Effector CD8-positive, alpha-beta T cell (primary cell): ENCODE results near the gene WDR33.
A peak's percentile ranks its signal among the peaks of the same experiment; 100 is the strongest.
"Not testable (repeated sequence)": the region's sequence is repeated elsewhere in the genome, so short reads cannot be mapped to it uniquely, and the experiment has no call there.

Experiments
- DNase-seq: peaks from one replicate; lab custom pipeline; 2025; lab: John Stamatoyannopoulos, UW
- total RNA-seq, 4 experiments: gene quantifications; one replicate each; lab custom pipeline; 2026; lab: John Stamatoyannopoulos, UW

WDR33 gene
- total RNA-seq: 182 to 232 (median 204) reads per million in 4 experiments

DNA sequence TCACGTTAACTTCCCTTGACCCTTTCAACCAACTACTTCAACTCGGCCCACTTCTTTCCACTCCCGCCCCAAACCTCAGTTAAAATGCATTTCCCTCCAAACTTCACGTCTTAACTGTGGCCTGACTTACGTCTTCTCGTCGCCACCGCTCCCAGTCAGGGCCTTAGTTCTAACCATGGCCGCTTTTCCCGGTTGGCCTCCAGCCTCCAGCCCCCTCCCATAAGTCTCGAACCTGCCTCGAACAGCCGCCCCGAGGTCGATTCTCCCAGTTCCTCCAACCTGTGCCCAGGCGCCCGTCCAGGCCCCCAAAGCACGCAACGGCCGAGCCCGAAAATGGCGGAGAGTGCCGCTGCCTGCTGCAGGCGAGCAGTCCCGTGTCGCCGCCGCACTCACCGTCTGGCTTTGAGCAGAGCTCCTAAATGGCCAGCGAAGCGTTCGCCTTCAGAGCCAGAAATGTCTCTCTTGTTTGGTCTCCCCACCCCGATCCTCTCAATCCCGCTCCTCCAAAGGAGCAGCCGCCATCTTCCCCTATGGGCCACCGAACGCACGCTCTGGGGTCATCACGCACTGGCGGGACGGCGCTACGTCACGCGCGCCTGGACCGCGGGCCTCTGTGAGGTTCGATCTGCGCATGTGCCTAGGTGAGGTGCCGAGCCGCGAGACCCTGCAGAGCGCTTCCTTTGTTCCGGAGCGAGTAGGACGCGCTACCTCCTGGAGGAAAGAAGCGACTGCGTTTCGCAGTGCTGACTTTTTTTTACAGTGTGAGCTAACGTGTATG lies at the start of gene WDR33:
TSS of gene WDR33 (minus strand) at position 553 of the 778 bp plus-strand sequence. CDS start 40,190 bp downstream, outside the sequence.
- peak; percentile 90 for DNase-seq

DNA sequence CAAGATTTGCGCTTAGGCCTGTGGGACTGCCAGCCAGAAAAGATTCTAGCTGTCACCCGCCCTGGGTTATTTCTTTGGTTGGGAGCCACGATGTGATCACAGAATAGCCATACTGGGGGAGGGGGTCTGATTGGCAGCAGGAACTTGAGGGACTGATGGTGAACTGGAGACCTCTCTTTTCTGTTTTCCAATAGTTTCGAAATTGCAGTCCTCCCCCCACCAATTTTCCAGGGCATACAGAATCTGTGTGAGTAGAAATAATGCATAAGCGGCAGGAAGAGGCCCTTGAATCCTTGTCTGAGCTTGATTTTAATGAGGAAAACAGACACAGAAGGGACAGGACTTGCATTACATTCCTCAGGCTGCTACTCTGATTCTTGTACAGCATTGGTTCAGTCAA lies 49.2 kb upstream of the WDR33 start:
- DNase-seq: no peak

DNA sequence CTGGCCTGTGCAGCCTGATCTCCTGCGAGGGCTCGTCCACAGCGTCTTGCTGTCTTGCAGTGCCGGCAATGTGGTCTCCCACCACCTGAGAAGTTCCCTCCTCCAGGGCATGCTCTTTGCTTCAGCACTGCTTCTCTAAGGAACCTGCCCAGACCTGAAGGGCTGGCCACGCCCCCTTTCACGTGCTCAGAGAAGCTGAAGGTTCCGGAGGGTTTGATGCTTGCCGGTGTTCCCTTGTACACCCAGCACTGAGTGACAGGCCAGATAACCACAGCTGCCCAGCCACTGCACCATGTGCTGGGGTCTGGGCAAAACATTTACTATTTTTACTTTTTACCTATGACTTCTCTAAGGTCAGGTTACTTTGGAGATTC lies 48.7 kb upstream of the WDR33 start:
- peak; percentile 65 for DNase-seq

DNA sequence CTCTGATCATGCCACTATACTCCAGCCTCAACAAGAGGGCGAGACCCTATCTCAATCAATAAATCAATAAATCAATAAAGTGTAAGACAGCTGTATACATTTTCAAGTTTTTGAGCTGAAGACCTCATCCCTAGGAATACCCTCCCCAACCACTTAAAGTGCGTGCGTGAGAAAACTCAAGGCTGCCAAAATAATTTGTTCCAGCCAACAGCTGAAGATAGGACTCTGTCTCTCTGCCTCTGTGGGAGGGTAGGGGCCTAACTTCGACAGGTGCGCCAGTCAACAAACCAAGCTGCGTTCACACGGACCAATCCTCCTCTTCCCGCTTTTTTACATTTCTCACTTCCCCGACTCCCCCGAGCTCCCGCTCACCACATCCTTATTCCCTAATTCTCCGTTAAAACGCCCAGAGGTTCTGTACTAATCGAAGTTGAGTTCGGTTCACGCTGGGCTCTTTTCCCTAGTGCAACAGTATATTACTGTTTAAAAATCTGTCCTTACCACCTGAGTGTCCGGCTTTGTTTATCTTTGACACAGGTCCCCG lies 46.4 kb upstream of the WDR33 start:
- no peak for DNase-seq

DNA sequence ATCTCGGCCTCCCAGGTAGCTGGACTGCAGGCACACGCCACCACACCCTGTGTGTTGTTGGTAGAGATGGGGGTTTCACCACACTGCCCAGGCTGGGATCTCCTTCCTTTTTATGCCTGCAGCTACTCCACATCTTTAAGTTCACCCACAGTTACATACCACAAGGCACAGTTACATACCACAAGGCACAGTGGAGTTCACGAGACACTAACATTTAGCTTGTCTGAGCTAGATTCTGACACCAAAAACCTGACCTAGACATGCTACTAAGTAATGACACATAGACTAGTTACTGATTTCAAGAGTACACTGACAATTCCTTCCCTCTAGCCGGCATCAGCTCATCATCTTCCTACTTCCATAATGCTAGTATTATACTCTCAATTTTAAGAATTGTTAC lies 42.7 kb upstream of the WDR33 start:
- no peak for DNase-seq

DNA sequence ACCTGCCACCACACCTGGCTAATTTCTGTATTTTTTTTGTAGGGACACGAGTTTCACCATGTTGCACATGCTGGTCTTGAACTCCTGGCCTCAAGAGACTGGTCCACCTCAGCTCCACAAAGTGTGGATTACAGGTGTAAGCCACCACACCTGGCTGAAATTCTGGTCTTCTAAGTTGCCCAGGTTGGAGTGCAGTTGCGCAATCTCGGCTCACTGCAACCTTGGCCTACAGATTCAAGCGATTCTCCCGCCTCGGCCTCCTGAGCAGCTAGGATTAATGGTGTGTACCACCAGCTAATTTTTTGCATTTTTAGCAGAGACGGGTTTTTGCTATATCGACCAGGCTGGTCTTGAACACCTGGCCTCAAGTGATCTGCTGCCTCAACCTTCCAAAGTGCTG lies 41.4 kb upstream of the WDR33 start:
- no peak for DNase-seq

DNA sequence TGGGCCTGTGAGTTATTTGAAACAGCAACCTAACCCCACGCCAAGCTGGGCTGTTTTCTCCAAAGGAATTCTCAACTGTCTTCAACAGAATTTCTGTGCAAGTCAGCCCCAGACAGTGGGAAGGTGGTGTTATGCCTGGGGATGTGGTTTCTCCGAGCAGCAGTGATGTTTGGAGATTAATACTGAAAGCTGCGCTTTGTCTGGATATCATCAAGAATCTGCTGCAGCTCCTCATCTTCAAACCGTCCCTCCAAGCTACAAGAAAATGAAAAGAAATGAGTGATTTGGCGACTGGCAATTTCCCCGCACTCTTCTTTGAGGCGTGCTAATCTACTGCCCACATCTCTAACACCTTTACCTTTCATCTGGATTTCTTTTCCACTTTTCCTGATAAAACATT lies 37.0 kb upstream of the WDR33 start:
- DNase-seq: no peak

DNA sequence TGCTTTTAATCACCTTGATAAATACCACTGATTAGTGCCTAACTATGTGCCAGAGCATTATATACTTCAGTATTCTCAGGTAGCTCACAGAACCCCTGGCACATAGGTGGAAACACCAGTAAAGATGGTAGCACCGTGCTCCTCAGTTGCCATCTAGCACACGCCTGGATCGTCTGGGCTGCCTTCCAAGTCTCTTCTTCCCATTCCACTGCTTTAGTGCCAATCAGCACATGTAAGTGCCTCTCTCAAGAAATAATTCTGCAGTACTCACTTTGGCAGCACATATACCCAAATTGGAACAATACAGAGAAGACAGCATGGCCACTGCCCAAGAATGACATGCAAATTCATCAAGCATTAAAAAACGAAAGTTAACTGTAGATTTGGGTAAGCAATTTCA lies 34.0 kb upstream of the WDR33 start:
- no peak for DNase-seq

DNA sequence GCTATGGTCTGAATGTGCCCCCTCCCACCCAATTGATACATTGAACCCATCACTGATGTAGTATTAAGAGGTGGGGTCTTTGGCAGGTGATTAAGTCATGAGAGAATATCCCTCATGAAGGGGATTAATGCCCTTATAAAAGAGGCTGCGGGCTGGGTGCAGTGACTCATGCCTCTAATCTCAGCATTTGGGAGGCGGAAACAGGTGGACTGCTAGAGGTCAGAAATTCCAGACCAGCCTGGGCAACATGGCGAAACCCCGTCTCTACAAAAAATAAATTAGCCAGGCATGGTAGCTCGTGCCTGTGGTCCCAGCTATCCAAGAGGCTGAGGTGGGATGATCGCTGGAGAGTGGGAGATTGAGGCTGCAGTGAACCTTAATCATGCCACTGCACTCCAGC lies 32.7 kb upstream of the WDR33 start:
- no peak for DNase-seq

DNA sequence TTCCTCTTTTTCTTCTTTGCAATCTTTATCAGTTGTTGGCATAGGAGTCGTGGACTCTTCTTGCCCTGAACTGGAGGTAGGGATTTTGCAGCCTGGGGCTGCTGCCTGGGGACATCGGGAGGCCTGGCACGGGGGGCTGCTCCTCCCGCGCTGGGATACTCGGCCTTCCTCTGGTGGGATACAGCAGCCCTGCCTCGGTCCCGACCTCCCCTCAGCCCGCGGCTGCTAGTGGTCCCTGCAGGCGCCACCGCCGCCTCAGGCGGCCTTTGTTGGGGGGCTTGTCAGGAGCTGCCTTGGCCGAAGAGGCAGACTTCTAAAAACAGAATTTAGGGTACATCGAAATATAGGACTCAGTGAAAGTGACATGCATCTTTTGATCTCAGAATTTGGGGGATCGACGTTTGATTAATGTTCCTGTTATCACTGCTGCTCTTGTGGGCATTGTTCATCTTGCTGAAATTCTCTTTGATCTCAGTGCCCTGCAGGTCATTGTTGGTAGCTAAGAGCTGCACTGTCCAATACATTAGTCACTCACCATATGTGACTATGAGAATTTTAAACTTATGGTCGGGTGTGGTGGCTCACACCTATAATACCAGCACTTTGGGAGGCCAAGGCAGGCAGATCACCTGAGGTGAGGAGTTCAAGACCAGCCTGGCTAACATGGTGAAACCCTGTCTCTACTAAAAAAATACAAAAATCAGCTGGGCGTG lies 30.7 kb upstream of the WDR33 start:
- no peak for DNase-seq

DNA sequence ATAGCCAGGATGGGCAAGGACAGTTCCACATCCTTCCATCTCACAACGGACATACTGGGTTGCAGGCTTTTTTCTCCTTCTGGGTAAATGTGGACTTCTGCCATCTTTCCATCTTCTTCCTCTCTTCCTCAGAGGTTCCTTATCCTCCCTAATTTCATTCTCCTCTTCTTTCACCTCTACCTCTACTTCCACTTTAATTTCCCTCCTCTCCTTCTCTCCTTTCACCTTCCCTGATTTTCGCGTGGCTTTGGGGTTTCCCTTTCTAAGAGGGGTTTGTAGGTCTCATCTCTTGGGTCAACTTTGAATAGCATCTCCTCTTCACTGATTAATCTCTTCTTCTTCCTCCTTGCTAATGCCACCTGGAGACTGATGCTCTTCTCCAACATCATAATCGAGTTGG lies 29.9 kb upstream of the WDR33 start:
- DNase-seq: no peak

DNA sequence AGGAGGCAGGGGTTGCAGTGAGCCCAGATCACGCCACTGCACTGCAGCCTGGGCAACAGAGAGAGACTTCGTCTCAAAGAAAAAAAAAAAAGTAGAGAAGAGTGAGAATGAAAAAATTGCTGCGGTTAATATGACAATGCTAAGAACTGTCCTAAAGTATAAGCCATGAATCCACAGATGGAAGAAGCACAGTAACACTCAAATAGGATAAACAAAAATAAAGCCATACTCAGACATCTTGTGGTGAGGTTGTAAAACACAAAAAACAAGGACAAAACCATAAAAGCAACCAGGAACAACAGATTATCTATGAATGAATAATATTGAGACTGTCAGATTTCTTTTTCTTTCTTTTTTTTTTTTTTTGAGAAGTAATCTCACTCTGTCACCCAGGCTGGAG lies 24.0 kb upstream of the WDR33 start:
- no peak for DNase-seq

DNA sequence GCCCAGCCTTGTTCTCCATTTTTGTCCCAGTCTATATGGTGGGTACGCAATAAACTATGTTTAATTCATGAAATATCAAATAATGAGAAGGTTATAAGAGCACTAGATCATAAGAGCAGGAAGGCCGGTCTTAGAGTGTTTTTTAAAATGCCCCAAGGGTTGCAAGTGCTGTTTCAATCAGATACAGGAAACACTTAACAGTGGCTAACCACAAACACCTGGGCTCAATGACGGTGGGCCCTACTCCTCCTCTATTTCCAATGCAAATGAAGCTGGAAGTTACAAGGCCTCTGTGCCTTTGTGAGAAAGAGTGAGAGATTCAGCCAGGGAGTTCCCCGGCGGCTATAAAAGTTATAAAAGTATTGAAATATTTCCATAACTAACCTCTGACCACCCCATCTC lies 18.9 kb upstream of the WDR33 start:
- no peak for DNase-seq

DNA sequence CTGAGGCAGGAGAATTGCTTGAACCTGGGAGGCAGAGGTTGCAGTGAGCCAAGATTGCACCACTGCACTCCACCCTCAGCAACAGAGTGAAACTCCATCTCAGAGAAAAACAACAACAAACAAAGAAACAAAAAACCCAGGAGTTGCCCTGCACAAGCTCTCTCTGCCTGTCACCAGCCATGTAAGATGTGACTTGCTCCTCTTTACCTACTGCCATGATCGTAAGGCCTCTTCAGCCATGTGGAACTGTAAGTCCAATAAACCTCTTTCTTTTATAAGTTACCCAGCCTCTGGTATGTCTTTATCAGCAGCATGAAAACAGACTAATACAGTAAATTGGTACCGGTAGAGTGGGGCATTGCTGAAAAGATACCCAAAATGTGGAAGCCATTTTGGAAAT lies 15.7 kb upstream of the WDR33 start:
- not testable (repeated sequence) for DNase-seq

DNA sequence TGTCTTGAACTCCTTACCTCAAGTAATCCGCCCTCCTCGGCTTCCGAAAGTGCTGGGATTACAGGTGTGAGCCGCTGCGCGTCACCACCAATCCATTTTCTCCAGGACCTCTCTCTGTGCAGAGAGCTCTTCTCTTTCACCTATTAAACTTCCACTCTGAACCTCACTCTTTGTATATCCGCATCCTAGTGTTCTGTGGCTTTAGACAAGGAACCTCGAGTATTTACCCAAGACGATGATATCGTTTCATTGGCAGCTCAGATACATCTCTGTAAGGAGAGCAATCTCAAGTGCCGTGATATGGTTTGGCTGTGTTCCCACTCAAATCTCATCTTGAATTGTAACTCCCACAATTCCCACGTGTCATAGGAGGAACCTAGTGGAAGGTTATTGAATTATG lies 15.1 kb upstream of the WDR33 start:
- DNase-seq: no peak

DNA sequence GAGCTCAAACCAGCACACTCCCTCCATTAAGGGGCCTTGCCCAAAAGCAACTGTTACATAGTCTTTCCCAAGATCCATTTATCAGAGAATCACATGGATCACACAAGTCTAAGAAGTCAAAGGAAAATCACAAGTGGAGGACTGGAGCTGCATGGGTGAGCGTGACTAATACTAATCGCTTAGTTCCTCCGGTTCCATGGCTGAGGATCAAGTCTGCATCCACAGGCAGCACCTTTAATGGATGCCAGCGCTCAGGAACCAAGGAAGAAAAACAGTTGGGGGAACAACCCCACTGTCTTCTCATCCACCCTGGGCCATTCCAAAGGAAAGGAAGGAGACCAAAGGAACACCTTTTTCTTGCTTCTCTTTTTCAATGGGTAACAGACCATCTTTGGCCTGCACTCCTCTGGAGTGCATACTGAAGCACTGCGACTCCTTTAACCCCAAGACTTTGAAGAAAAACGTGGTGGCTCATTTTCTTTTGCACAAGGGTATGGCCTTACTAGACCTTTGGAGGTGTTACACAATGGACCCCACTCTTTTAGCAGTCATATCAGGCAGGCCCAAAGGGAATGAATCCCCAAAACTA lies 9.2 kb upstream of the WDR33 start:
- DNase-seq: no peak

DNA sequence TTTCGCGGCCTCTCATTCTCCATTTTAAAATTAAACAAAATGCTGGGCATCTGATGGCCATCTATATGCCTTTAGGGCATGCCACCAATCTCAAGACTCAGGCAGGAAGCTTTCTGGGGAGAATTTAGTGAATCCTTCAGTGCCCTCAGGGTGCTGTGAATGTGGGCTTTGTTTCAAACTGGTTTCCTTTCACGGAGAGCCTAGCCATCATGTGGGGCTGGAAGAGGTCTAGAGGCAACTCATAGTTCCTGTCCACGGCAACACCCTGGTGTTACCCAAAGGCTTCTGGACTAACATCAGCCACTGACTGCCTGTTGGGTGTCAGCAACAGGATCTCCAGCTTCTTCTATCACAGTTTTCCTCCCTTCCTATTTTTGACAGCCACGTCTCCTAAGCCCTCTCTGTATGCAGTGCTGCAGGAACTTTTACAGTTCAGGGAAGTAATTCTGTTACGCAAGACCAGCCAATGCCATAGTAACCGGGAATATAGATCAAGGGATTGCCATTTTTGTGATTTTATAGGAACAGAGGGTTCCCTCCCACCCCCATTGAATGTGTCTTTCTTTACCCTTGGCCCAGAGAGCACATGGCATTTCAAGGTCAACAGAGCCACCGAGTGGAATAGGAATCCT lies 7.9 kb upstream of the WDR33 start:
- DNase-seq: no peak

DNA sequence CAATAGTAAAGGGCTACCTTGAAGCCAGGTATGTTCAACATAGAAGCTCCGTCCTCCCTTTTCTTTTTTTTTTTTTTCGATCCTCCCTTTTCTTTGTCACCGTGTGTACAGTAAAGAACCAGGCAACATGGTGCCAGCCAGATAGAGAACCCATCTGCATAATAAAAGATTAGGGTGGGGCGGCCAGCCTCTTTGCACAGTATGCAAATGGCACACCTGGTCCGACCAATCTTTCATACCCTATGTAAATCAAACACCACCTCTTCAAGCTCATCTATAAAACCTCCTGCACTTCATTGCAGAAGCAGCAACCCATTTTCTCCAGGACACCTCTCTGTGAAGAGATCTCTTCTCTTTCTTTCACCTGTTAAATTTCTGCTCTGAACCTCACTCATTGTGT lies 7.3 kb upstream of the WDR33 start:
- no peak for DNase-seq

DNA sequence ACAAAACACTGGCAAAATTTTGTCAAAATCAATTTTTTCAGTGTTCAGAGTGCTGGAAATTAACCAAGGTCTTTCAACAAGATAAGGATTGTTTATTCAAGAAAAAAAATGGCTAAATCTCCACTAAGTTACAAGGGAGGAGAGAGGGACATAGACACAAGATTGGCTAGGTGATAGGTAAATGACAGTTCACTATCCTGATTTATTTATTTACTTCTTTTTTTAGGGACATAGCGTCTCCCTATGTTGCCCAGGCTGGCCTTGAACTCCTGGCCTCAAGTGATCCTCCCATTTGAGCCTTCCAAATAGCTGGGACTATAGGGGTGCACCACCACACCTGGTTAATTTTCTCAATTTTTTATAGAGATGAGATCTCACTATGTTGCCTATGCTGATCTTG lies 3.7 kb upstream of the WDR33 start:
- no peak for DNase-seq

DNA sequence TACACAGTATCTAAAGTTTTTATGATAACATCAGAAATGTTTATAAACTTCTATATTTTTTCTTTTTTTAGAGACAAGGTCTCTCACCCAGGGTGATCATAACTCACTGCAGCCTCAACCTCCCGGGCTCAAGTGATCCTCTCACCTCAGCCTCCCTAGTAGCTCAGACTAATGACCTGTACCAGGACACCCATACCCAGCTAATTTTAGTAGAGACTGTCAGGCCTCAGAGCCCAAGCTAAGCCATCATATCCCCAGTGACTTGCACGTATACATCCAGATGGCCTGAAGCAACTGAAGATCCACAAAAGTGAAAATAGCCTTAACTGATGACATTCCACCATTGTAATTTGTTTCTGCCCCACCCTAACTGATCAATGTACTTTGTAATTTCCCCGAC lies 1.5 kb upstream of the WDR33 start:
- not testable (repeated sequence) for DNase-seq

DNA sequence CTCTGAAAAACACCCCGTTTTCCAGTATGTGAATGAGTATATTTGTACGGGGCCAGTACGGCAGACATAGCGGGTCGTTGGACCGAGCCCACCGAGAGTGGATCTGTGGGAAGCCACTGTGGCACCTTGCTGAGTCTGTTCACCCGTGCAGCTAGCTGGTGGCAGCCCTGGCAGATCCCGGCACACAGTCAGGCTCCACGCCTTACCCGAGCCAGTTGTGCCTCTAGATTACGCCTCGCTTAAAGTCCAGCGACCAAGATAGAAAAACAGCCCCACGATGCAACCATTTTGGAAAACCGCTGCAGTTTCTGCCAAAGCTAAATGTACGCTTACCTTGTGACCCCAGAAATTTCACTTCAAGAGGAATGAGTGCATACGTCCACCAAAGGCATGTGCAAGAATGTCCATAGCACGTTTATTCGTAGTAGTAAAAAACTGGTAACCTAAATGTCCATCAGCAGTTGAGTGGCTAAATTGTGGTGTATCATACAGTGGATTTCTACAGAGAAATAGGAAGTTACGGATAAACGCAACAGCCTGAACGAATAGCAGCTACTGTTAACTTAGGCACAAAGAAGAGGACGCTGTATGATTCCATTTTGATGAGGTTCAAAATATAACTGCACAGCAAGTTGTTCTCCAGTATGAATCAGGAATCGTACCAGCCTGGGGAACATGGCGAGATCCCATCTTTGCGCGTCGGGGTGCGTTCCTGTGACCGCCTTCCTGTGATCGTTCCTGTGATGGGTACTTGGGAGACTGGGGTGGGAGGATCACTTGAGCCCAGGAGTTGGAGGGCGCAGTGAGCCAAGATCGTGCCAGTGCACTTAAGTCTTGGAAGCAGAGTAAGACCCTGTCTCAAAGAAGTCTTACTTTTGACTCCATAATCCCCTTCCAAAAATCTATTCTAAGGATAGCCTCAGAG lies 688 bp upstream of the WDR33 start:
- no peak for DNase-seq
